Thyroid gland (tissue), 4 donors: ENCODE results near the gene RARA. TPM values are rescaled to one million over a fixed set of nuclear protein-coding genes. Genes with fewer than 3 reads are reported as not detected.

ENCODE experiments used
- DNase-seq, 2 donors: peaks; one replicate each; pipeline ENCODE4 v3.0.0-alpha.2; 2019
- H3K27ac ChIP-seq, 3 donors: fragments of 200-600 bp; sonication (generic); 1 replicate in 2 of 3; 2 replicates in 1 of 3; pipeline ENCODE4 v1.5.1; 2016 to 2019; ENCODE audit warnings: mild to moderate bottlenecking in 1 of 3, moderate library complexity in 1 of 3
- H3K27me3 ChIP-seq: fragments of 200-600 bp; sonication (generic); one replicate; pipeline ENCODE4 v1.5.1; 2019
- H3K36me3 ChIP-seq, 2 donors: fragments of 200-600 bp; sonication (generic); one replicate each; pipeline ENCODE4 v1.5.1; 2016 to 2019
- H3K4me1 ChIP-seq, 2 donors: fragments of 200-600 bp; sonication (generic); one replicate each; pipeline ENCODE4 v1.5.1; 2017 to 2019
- H3K4me3 ChIP-seq, 3 donors: fragments of 200-600 bp; sonication (generic); replicated peaks in 1 of 3; 1 replicate in 2 of 3; 2 replicates in 1 of 3; pipeline ENCODE4 v1.5.1; 2016; ENCODE audit warnings: mild to moderate bottlenecking in 1 of 3
- H3K9me3 ChIP-seq: fragments of 200-600 bp; sonication (generic); one replicate; pipeline ENCODE4 v1.5.1; 2017
- POLR2A ChIP-seq, 2 donors: fragments of 450-650 bp; IDR thresholded peaks; one replicate each; pipeline ENCODE4 v1.6.1; 2017; ENCODE audit warnings: antibody characterized with exemption in 2 of 2, mild to moderate bottlenecking in 2 of 2, moderate library complexity in 1 of 2
- WGBS, 2 donors: methylation state at CpG; one replicate each; pipeline ENCODE4 v1.1.5; 2017; 5-methylcytosine and 5-hydroxymethylcytosine counted together
- intact Hi-C: fragments of 100-400 bp; cut with DNase I; formaldehyde crosslinking; loops from one replicate; pipeline ENCODE4 v1.15.1; 2023
- total RNA-seq, 4 donors: library from RNA; depleted of rRNA; stranded (reverse); fragments of >200 nt; gene quantifications; one replicate each; pipeline ENCODE4 v1.2.3, GENCODE V29; 2016
- TF ChIP-seq, protein P1 (sequence below), 6 experiments: fragments of 200-600 bp in 3 of 6; fragments of 450-650 bp in 3 of 6; sonication (generic) in 3 of 6; IDR thresholded peaks; one replicate each; pipeline ENCODE4 v1.5.1; 2016 to 2019; ENCODE audit warnings: antibody characterized with exemption in 6 of 6, mild to moderate bottlenecking in 2 of 6, inconsistent platforms in 1 of 6, moderate library complexity in 1 of 6

The RARA gene
- total RNA-seq, 4 donors from 2014 or later, result 20.0 to 60.9 (median 35.2) TPM

DNA sequence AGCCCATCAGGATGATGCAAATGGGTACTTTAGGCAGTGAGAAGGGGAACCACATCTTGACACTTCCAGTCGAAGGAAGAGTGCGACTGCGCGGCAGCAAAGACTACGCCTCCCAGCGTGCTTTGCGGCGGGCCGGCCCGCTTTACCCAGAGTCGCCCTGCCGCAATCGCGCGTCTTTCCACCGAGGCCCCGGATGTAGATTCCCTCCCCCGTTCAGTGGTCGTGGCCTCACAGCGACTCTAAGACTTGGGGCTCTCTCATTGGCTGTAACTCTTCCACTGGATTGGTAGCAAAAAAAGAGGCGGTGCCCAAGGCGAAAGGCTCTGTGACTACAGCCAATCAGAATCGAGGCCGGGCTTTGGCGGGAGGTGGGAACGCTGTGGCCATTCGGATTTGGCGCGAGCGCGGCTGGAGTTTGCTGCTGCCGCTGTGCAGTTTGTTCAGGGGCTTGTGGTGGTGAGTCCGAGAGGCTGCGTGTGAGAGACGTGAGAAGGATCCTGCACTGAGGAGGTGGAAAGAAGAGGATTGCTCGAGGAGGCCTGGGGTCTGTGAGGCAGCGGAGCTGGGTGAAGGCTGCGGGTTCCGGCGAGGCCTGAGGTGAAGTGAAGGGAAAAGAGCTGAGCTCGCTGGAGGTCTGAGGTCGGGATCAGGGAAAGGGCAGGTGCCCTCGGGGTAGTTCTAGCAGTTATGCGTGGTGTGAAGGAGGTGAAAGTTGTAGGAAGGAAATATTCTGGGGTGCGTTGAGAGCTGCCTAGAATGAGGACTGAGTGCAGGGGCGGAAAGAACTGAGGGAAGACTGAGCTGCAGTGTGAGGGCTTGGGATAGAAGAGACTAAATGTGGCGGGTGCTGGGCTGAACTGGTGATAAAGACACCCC, 21.2 kb upstream of the RARA start, which contains the start of gene CDC6:
Gene CDC6, plus strand, starts transcription at position 386 of the 876 bp plus-strand sequence. CDS start 1,542 bp downstream, outside the sequence.
- Histone ChIP-seq H3K4me1 (peaks cover 5 to 7% of the 10 kb centered on the region in 2 donors), H3K9me3 (no peaks in the 10 kb centered on the region), H3K4me3 (peak within 1 kb of the TSS in 2 of 3 donors; percentile 1 to 12), H3K27me3 (no peaks in the 10 kb centered on the region), H3K36me3 (no peaks in the 10 kb centered on the region), H3K27ac (no peak within 1 kb of the TSS)
- 1% methylated on average over 40 to 47 of the region's 47 CpGs for WGBS, 2 donors
- DNase-seq, result peak; percentile 99
- intact Hi-C loops, result no loop called here
- peak in 1 of 2 donors; percentile 28 for TF ChIP-seq POLR2A (IDR thresholded peaks at IDR 0.05)
- TF ChIP-seq, protein P1, sequence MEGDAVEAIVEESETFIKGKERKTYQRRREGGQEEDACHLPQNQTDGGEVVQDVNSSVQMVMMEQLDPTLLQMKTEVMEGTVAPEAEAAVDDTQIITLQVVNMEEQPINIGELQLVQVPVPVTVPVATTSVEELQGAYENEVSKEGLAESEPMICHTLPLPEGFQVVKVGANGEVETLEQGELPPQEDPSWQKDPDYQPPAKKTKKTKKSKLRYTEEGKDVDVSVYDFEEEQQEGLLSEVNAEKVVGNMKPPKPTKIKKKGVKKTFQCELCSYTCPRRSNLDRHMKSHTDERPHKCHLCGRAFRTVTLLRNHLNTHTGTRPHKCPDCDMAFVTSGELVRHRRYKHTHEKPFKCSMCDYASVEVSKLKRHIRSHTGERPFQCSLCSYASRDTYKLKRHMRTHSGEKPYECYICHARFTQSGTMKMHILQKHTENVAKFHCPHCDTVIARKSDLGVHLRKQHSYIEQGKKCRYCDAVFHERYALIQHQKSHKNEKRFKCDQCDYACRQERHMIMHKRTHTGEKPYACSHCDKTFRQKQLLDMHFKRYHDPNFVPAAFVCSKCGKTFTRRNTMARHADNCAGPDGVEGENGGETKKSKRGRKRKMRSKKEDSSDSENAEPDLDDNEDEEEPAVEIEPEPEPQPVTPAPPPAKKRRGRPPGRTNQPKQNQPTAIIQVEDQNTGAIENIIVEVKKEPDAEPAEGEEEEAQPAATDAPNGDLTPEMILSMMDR (IDR thresholded peaks at IDR 0.05), result no peak

- DNase-seq, result peak; percentile 45 to 61
- no peak overlapping the region for H3K4me3 ChIP-seq
- intact Hi-C loops, result loop anchor here (5.0 kb wide), 1 partner anchor 88 kb away; no protein-coding TSS in a partner anchor
- H3K4me1 ChIP-seq, result peaks cover 5 to 7% of the 10 kb centered on the region in 2 donors
- H3K36me3 ChIP-seq, result no peaks in the 10 kb centered on the region
- H3K27ac ChIP-seq, result no peak overlapping the region
- no peaks in the 10 kb centered on the region for H3K27me3 ChIP-seq
- TF ChIP-seq POLR2A (IDR thresholded peaks at IDR 0.05), result no peak
- TF ChIP-seq, protein P1 (IDR thresholded peaks at IDR 0.05), result peak in 5 of 6 experiments; percentile 26 to 77 (median 71)
- no peaks in the 10 kb centered on the region for H3K9me3 ChIP-seq
- WGBS, 2 donors, result 60 to 61% methylated on average over 4 of the region's 4 CpGs
Measured at GRCh38 chr17:40290629-40291280, 18.2 kb upstream of the RARA start.

GRCh38 chr17:40291281-40291664, 17.7 kb upstream of the RARA start:
- no peak overlapping the region for H3K27ac ChIP-seq

GRCh38 chr17:40293363-40293762, 15.6 kb upstream of the RARA start:
- Histone ChIP-seq H3K27ac (peak overlapping the region in 1 of 3 donors; percentile 37), H3K9me3 (no peaks in the 10 kb centered on the region), H3K27me3 (no peaks in the 10 kb centered on the region), H3K4me1 (peaks cover 3 to 15% of the 10 kb centered on the region in 2 donors), H3K4me3 (no peak overlapping the region), H3K36me3 (no peaks in the 10 kb centered on the region)
- WGBS, 2 donors, result 74 to 84% methylated on average over 1 of the region's 1 CpG
- TF ChIP-seq, protein P1 (IDR thresholded peaks at IDR 0.05), result no peak
- no peak for TF ChIP-seq POLR2A (IDR thresholded peaks at IDR 0.05)
- no peak for DNase-seq
- intact Hi-C loops, result loop anchor here (5.0 kb wide), 1 partner anchor 91 kb away; no protein-coding TSS in a partner anchor

More at GRCh38 chr17:40291281-40291664, 17.7 kb upstream of the RARA start:
- 91 to 93% methylated on average over 2 of the region's 2 CpGs for WGBS, 2 donors
- no peak overlapping the region for H3K4me3 ChIP-seq
- H3K9me3 ChIP-seq, result no peaks in the 10 kb centered on the region
- no peak for TF ChIP-seq POLR2A (IDR thresholded peaks at IDR 0.05)
- TF ChIP-seq, protein P1 (IDR thresholded peaks at IDR 0.05), result no peak
- intact Hi-C loops, result loop anchor here (5.0 kb wide), 1 partner anchor 89 kb away; no protein-coding TSS in a partner anchor
- DNase-seq, result no peak
- peaks cover 5 to 7% of the 10 kb centered on the region in 2 donors for H3K4me1 ChIP-seq
- H3K36me3 ChIP-seq, result no peaks in the 10 kb centered on the region
- no peaks in the 10 kb centered on the region for H3K27me3 ChIP-seq
